ENCODE data around the gene TEDC2. TPM values are rescaled to one million over a fixed set of nuclear protein-coding genes. Genes with fewer than 3 reads are reported as not detected.

Gene TEDC2
- total and polyA plus RNA-seq, 9 of the 15 experiments (the other 6 are each of a cell fraction or from before 2014, with no cell fraction given), result 0.75 to 57.0 (median 17.6) TPM

DNA sequence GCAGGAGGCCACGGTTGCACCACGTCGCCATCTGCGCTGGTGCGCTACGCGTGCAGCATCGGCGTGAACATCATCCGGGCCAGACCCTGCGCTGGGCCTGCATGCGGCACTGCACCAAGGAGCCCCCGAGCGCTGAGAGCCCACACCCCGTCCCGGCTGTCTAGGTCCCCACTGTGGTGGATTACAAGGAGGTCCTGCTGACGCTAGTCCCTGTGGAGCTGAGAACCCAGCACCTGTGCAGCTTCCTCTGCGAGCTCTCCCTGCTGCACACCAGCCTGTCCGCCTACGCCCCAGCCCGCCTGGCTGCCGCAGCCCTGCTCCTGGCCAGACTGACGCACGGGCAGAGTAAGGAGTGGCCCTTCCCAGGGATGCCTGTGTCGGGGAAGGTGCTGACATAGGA, 10.8 kb upstream of the TEDC2 start (continued):
- TF ChIP-seq, protein P1, sequence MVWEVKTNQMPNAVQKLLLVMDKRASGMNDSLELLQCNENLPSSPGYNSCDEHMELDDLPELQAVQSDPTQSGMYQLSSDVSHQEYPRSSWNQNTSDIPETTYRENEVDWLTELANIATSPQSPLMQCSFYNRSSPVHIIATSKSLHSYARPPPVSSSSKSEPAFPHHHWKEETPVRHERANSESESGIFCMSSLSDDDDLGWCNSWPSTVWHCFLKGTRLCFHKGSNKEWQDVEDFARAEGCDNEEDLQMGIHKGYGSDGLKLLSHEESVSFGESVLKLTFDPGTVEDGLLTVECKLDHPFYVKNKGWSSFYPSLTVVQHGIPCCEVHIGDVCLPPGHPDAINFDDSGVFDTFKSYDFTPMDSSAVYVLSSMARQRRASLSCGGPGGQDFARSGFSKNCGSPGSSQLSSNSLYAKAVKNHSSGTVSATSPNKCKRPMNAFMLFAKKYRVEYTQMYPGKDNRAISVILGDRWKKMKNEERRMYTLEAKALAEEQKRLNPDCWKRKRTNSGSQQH (CRISPR knock-in tag; IDR thresholded peaks at IDR 0.05), result no peak
- no peak for TF ChIP-seq NCOA2 (IDR thresholded peaks at IDR 0.05; ENCODE audit: partially characterized antibody in 2 of 2)
- TF ChIP-seq BDP1 (IDR thresholded peaks at IDR 0.05; ENCODE audit: insufficient read depth, insufficient read length), result no peak

DNA sequence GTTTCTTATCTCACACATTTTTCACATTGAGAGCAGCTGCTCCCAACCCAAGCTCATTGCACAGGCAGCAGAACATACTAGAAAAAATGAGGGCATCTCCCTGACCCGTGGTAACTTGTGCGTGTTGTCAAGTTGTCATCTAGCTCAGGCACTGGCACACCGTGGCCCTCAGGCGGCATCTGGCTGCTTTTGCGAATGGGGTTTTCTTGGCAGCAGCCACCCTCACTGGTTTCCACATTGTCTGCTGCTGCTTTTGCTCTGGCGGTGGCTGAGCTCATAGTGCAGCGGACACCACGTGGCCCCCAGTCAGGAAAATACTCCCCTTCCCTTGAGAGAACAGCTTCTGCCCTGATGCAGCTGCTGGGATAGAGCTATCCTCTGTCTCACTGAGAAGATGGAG, 9.4 kb upstream of the TEDC2 start:
- DNase-seq (ENCODE audit: extremely low read depth in 1 of 4, low spot score in 3 of 4) (no peak), ATAC-seq (no peak), FAIRE-seq (no peak)
- Histone ChIP-seq H3K27me3 (ENCODE audit: control insufficient read depth in 2 of 2, insufficient read depth in 2 of 2, low read length in 2 of 2) (no peaks in the 10 kb centered on the region; a peak in 1 of 5 replicates), H2AFZ (ENCODE audit: low read depth, low read length) (no peak overlapping the region), H3K79me2 (ENCODE audit: control insufficient read depth, insufficient read depth, low read length) (no peaks in the 10 kb centered on the region), H3K9me1 (ENCODE audit: control insufficient read depth, insufficient read depth, low read length) (no peaks in the 10 kb centered on the region), H3K4me2 (ENCODE audit: insufficient read depth, low read length) (no peak overlapping the region), H4K20me1 (replicated peaks; ENCODE audit: control insufficient read depth, insufficient read depth, low read length) (no peaks in the 10 kb centered on the region), H3K36me3 (ENCODE audit: control insufficient read depth, insufficient read depth, low read length) (peaks cover 91% of the 10 kb centered on the region; the same call in 2 of the 3 replicates), H3K4me3 (no peak overlapping the region), H3K4me1 (replicated peaks in 1 of 2; ENCODE audit: control insufficient read depth in 2 of 2, insufficient read depth in 2 of 2, low read length in 2 of 2) (peaks cover 0 to 33% of the 10 kb centered on the region in 2 experiments; a peak in 2 of 5 replicates), H3K9me3 (replicated peaks; ENCODE audit: control insufficient read depth, insufficient read depth, low read depth, low read length) (no peaks in the 10 kb centered on the region), H3K9ac (ENCODE audit: insufficient read depth in 1 of 2, low read depth in 2 of 2, low read length in 2 of 2) (peak overlapping the region in 1 of 2 experiments; percentile 58; a peak in 1 of 4 replicates), H3K27ac (ENCODE audit: extremely low read depth, low read depth, low read length) (no peak overlapping the region)
- in situ Hi-C loops (cut with MboI) (no loop called here), intact Hi-C loops (cut with micrococcal nuclease) (no loop called here)
- ChIA-PET POLR2A (interaction anchor here (0.6 to 2.2 kb wide), 5 partner anchors 9 to 21 kb away, joined by 3 to 10 read pairs (median 5); no protein-coding TSS in a partner anchor), CTCF (ENCODE audit: low intra/inter-chr PET ratio) (interaction anchor here (0.6 kb wide), 1 partner anchor 59 kb away, joined by 3 read pairs; no protein-coding TSS in a partner anchor)
- no TSS peak for BruUV-seq (replicated peaks)
- no peak for TF ChIP-seq ZNF165 (CRISPR knock-in tag; IDR thresholded peaks at IDR 0.05; ENCODE audit: borderline replicate concordance)
- no peak for TF ChIP-seq RBFOX2 (IDR thresholded peaks at IDR 0.05; ENCODE audit: low read depth, low read length)
- no peak for TF ChIP-seq ZFP36 (IDR thresholded peaks at IDR 0.05; ENCODE audit: low read depth, low read length, partially characterized antibody)
- TF ChIP-seq CBX8 (IDR thresholded peaks at IDR 0.05; ENCODE audit: borderline replicate concordance, extremely low read depth, low read depth, low read length, poor library complexity, severe bottlenecking), result no peak
- no peak for TF ChIP-seq ZNF764 (CRISPR knock-in tag; IDR thresholded peaks at IDR 0.05; ENCODE audit: low read depth)
- no peak for TF ChIP-seq XRCC3 (IDR thresholded peaks at IDR 0.05)
- no peak for TF ChIP-seq TAF9B (IDR thresholded peaks at IDR 0.05; ENCODE audit: partially characterized antibody)
- no peak for TF ChIP-seq FOXM1 (IDR thresholded peaks at IDR 0.05; ENCODE audit: low read depth)
- no peak for TF ChIP-seq FOXM1 (CRISPR knock-in tag; IDR thresholded peaks at IDR 0.05; ENCODE audit: low read depth)
- TF ChIP-seq SMAD4 (CRISPR knock-in tag; conservative IDR thresholded peaks at IDR 0.05), result no peak
- TF ChIP-seq ZKSCAN3 (CRISPR knock-in tag; IDR thresholded peaks at IDR 0.05), result no peak
- TF ChIP-seq PTTG1 (tag; IDR thresholded peaks at IDR 0.05; ENCODE audit: low read depth), result no peak
- no peak for TF ChIP-seq ZNF175 (CRISPR knock-in tag; IDR thresholded peaks at IDR 0.05; ENCODE audit: low read depth)
- TF ChIP-seq, protein P2, sequence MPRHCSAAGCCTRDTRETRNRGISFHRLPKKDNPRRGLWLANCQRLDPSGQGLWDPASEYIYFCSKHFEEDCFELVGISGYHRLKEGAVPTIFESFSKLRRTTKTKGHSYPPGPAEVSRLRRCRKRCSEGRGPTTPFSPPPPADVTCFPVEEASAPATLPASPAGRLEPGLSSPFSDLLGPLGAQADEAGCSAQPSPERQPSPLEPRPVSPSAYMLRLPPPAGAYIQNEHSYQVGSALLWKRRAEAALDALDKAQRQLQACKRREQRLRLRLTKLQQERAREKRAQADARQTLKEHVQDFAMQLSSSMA (CRISPR knock-in tag; IDR thresholded peaks at IDR 0.05), result no peak
- TF ChIP-seq ATF1 (CRISPR knock-in tag; IDR thresholded peaks at IDR 0.05), result no peak
- TF ChIP-seq ATF1 (tag; IDR thresholded peaks at IDR 0.05), result no peak
- TF ChIP-seq ZNF174 (CRISPR knock-in tag; IDR thresholded peaks at IDR 0.05), result no peak
- no peak for TF ChIP-seq NELFE (IDR thresholded peaks at IDR 0.05; ENCODE audit: insufficient read depth, insufficient read length)
- 93% methylated on average over 6 of the region's 8 CpGs for WGBS (ENCODE audit: insufficient coverage, low coverage, missing lambda C conversion rate)

Measured in K562 (cell line).